ENCODE measurements around the gene ACSL5.

DNA sequence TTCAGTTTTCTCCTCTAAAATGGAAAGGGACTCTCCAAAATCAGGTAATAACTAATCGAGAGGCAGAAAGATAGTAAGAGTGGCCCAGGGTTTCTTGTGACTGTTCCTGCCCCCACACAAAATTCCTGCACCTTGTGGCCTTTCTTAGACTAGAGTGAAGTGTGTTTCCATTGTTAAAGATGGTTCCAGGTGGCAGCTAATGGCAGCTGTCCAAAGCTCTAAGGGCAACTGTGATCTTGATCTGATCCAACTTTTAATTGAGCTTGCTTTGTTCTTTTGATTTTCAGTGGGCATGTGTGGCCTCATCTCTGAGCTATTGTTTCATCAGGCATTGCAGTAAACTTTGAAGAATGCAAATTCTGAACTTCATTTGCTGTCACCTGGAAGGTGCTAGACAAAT is 19.4 kb downstream of the ACSL5 start:
- TF ChIP-seq EZH2 (IDR thresholded peaks at IDR 0.05) (no peak), POLR2AphosphoS5 (IDR thresholded peaks at IDR 0.05; ENCODE audit: borderline replicate concordance, low read depth, low read length) (no peak), FOXP2 (optimal IDR thresholded peaks at IDR 0.05; ENCODE audit: control extremely low read depth, extremely low read length, insufficient read depth) (no peak)
